ENCODE data around the gene MESD.
"Not testable (repeated sequence)": the region's sequence is repeated elsewhere in the genome, so short reads cannot be mapped to it uniquely, and the experiment has no call there.

GRCh38 chr15:80955571-80956452, 33.8 kb downstream of the MESD start:
- not testable (repeated sequence) for TF ChIP-seq CTCF (IDR thresholded peaks at IDR 0.05); ZFX (IDR thresholded peaks at IDR 0.05; ENCODE audit: borderline replicate concordance)
